SK-N-SH (cell line): ENCODE results near the gene HMMR. TPM values are rescaled to one million over a fixed set of nuclear protein-coding genes. Genes with fewer than 3 reads are reported as not detected.
"Not testable (repeated sequence)": the region's sequence is repeated elsewhere in the genome, so short reads cannot be mapped to it uniquely, and the experiment has no call there.

Experiments used
- CTCF ChIA-PET: fragments of 300-600, 350-600 bp; formaldehyde crosslinking; extraction: SDS; loops from one replicate; lab custom pipeline; 2021; lab: Yijun Ruan, JAX
- POLR2A ChIA-PET: fragments of 350-600 bp; sonication (Branson Sonifier 250); formaldehyde crosslinking; extraction: SDS; loops from one replicate; lab custom pipeline; 2020; ENCODE audit warnings: antibody characterized with exemption, inconsistent platforms; lab: Yijun Ruan, JAX
- DNase-seq: peaks from one replicate; pipeline ENCODE4 v3.0.0; 2012
- H2AFZ ChIP-seq: fragments of 200-600 bp; sonication (generic); 2 replicates; pipeline ENCODE4 v1.8.1; 2016; ENCODE audit warnings: antibody characterized with exemption, mild to moderate bottlenecking, low read depth
- H3F3A ChIP-seq: fragments of 200-600 bp; sonication (generic); replicated peaks from 2 replicates; pipeline ENCODE3; 2016; ENCODE audit warnings: antibody characterized with exemption, mild to moderate bottlenecking; ENCODE audit not compliant: insufficient read depth
- H3K27ac ChIP-seq, 2 experiments: fragments of 200-500 bp in 1 of 2; fragments of 200-600 bp in 1 of 2; sonication (Bioruptor generic) in 1 of 2; sonication (generic), shearing (Covaris generic) in 1 of 2; 2 replicates each; pipeline versions ENCODE4 v1.5.1 to v1.6.1; 2014 to 2016; ENCODE audit warnings: low read depth in 2 of 2, inconsistent platforms in 1 of 2, low read length in 1 of 2, mild to moderate bottlenecking in 1 of 2, mixed read lengths in 1 of 2
- H3K27me3 ChIP-seq: fragments of 200-600 bp; sonication (generic), shearing (Covaris generic); 2 replicates; pipeline ENCODE4 v1.6.1; 2016; ENCODE audit warnings: mixed run types; ENCODE audit not compliant: insufficient read depth
- H3K36me3 ChIP-seq, 2 experiments: fragments of 200-500 bp in 1 of 2; fragments of 200-600 bp in 1 of 2; sonication (Bioruptor generic) in 1 of 2; sonication (generic) in 1 of 2; replicated peaks in 1 of 2; 2 replicates each; pipeline versions ENCODE3 to v1.5.1; 2014 to 2016; ENCODE audit warnings: low read length in 1 of 2, mild to moderate bottlenecking in 1 of 2; ENCODE audit not compliant: insufficient read depth in 2 of 2, control insufficient read depth in 1 of 2
- H3K4me1 ChIP-seq, 2 experiments: fragments of 200-500 bp in 1 of 2; fragments of 200-600 bp in 1 of 2; sonication (Bioruptor generic) in 1 of 2; sonication (generic), shearing (Covaris generic) in 1 of 2; 2 replicates each; pipeline versions ENCODE4 v1.5.1 to v1.6.1; 2014 to 2016; ENCODE audit warnings: low read depth in 1 of 2, low read length in 1 of 2, mixed run types in 1 of 2; ENCODE audit not compliant: insufficient read depth in 2 of 2, control insufficient read depth in 1 of 2
- H3K4me2 ChIP-seq: fragments of 200-600 bp; sonication (generic), shearing (Covaris generic); 2 replicates; pipeline ENCODE4 v1.6.1; 2017; ENCODE audit warnings: mixed run types
- H3K4me3 ChIP-seq, 2 experiments: fragments of 200-500 bp in 1 of 2; fragments of 200-600 bp in 1 of 2; sonication (Bioruptor generic) in 1 of 2; sonication (generic), shearing (Covaris generic) in 1 of 2; 2 replicates each; pipeline versions ENCODE4 v1.5.1 to v1.8.1; 2014 to 2016; ENCODE audit warnings: low read depth in 2 of 2, inconsistent platforms in 1 of 2, low read length in 1 of 2, mild to moderate bottlenecking in 1 of 2, mixed read lengths in 1 of 2, moderate library complexity in 1 of 2
- H3K79me2 ChIP-seq: fragments of 200-600 bp; sonication (generic); 2 replicates; pipeline ENCODE4 v1.8.1; 2017; ENCODE audit warnings: mild to moderate bottlenecking; ENCODE audit not compliant: insufficient read depth
- H3K9ac ChIP-seq: fragments of 200-600 bp; sonication (generic); 2 replicates; pipeline ENCODE4 v1.6.1; 2017; ENCODE audit warnings: mixed run types
- H3K9me2 ChIP-seq: fragments of 200-600 bp; sonication (generic); 2 replicates; pipeline ENCODE4 v1.6.1; 2017; ENCODE audit warnings: mixed run types
- H3K9me3 ChIP-seq: fragments of 200-600 bp; sonication (generic); 2 replicates; pipeline ENCODE4 v1.6.1; 2017; ENCODE audit warnings: mixed run types, mild to moderate bottlenecking, moderate library complexity
- H4K20me1 ChIP-seq: fragments of 200-600 bp; sonication (generic); 2 replicates; pipeline ENCODE4 v1.6.1; 2017; ENCODE audit warnings: mild to moderate bottlenecking, mixed run types; ENCODE audit not compliant: insufficient read depth
- FOXJ3 ChIP-seq: sonication (generic); formaldehyde crosslinking; IDR thresholded peaks from 2 replicates; pipeline ENCODE4 v1.5.1; 2020; ENCODE audit warnings: mild to moderate bottlenecking, missing genetic modification reagents
- FOXM1 ChIP-seq: IDR thresholded peaks from 2 replicates; pipeline ENCODE4 v1.4.0; 2012; ENCODE audit warnings: low read depth, mild to moderate bottlenecking
- IRF3 ChIP-seq: fragments of 150-350 bp; IDR thresholded peaks from 2 replicates; pipeline ENCODE4 v1.6.1; 2016; ENCODE audit warnings: mild to moderate bottlenecking, low read depth, low read length
- MXI1 ChIP-seq: IDR thresholded peaks from 2 replicates; pipeline ENCODE4 v1.6.1; 2012; ENCODE audit warnings: mild to moderate bottlenecking, low read depth, low read length, improper control_type of control experiment
- NFIC ChIP-seq: IDR thresholded peaks from 2 replicates; pipeline ENCODE4 v1.4.0; 2012; ENCODE audit warnings: borderline replicate concordance
- NRF1 ChIP-seq: IDR thresholded peaks from 2 replicates; pipeline ENCODE4 v1.6.1; 2012; ENCODE audit warnings: low read depth, mild to moderate bottlenecking, low read length
- POLR2AphosphoS5 ChIP-seq: IDR thresholded peaks from 2 replicates; pipeline ENCODE4 v1.6.1; 2012; ENCODE audit warnings: low read depth, low read length
- SIN3A ChIP-seq: IDR thresholded peaks from 2 replicates; pipeline ENCODE4 v1.6.1; 2012; ENCODE audit warnings: low read depth, mild to moderate bottlenecking, low read length, moderate library complexity, borderline replicate concordance
- TAF1 ChIP-seq: IDR thresholded peaks from 2 replicates; pipeline ENCODE4 v1.6.1; 2012; ENCODE audit warnings: low read depth, mild to moderate bottlenecking, low read length, moderate library complexity, borderline replicate concordance
- WGBS: methylation state at CpG from one replicate; pipeline ENCODE4 v1.1.6; 2017; ENCODE audit warnings: low lambda C conversion rate; 5-methylcytosine and 5-hydroxymethylcytosine counted together
- polyA plus RNA-seq, 3 experiments: library from polyadenylated mRNA; depleted of rRNA; stranded (reverse); fragments of >200 nt; gene quantifications; 2 replicates each; pipeline ENCODE4 v1.2.3, GENCODE V29; 2012
- TF ChIP-seq, protein P1 (sequence below): IDR thresholded peaks from 2 replicates; pipeline ENCODE4; 2012

HMMR gene
- polyA plus RNA-seq (2012; rRNA removed) = 7.7 and 7.8 TPM in 2 replicates
- polyA plus RNA-seq (2012; cell fraction: cytosol; rRNA removed) = 10.7 and 13.1 TPM in 2 replicates
- polyA plus RNA-seq (2012; cell fraction: nucleus; rRNA removed) = 3.2 and 5.6 TPM in 2 replicates

GRCh38 chr5:163460562-163461171 lies at the start of gene HMMR:
HMMR (plus strand) TSS chr5:163460632; CDS start chr5:163460693, 61 bp downstream.
- Histone ChIP-seq H4K20me1 (no peaks in the 10 kb centered on the region), H3K27me3 (no peaks in the 10 kb centered on the region), H3K9me2 (no peaks in the 10 kb centered on the region), H3K4me1 (peaks cover 12% of the 10 kb centered on the region in 2 experiments; a peak in 3 of 4 replicates), H3F3A (peaks cover 39% of the 10 kb centered on the region), H3K79me2 (peaks cover 63% of the 10 kb centered on the region), H3K9ac (peak within 1 kb of the TSS; percentile 90), H3K36me3 (peaks cover 6 to 14% of the 10 kb centered on the region in 2 experiments), H3K9me3 (no peaks in the 10 kb centered on the region), H3K4me3 (peak within 1 kb of the TSS; percentile 83 to 90), H3K4me2 (peak within 1 kb of the TSS; percentile 96), H2AFZ (peak within 1 kb of the TSS; percentile 87), H3K27ac (peak within 1 kb of the TSS; percentile 98 to 99)
- POLR2A ChIA-PET = interaction anchor here (0.7 to 2.7 kb wide), 9 partner anchors 8 to 98 kb away, joined by 3 to 25 read pairs (median 4); partner anchors contain the start of genes CCNG1 and MAT2B
- CTCF ChIA-PET = interaction anchor here (1.3 to 1.5 kb wide), 3 partner anchors 13 to 23 kb away, joined by 4 to 7 read pairs (median 5); no protein-coding TSS in a partner anchor
- DNase-seq = peak; percentile 16
- TF ChIP-seq, protein P1, sequence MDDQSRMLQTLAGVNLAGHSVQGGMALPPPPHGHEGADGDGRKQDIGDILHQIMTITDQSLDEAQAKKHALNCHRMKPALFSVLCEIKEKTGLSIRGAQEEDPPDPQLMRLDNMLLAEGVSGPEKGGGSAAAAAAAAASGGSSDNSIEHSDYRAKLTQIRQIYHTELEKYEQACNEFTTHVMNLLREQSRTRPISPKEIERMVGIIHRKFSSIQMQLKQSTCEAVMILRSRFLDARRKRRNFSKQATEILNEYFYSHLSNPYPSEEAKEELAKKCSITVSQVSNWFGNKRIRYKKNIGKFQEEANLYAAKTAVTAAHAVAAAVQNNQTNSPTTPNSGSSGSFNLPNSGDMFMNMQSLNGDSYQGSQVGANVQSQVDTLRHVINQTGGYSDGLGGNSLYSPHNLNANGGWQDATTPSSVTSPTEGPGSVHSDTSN = peak; percentile 35; the same call in 1 of the 2 replicates
- peak; percentile 64; the same call in 1 of the 2 replicates for TF ChIP-seq FOXM1
- no peak for TF ChIP-seq FOXJ3 (CRISPR knock-in tag)
- TF ChIP-seq MXI1 = peak; percentile 55; the same call in 1 of the 2 replicates
- peak; percentile 8; the same call in 1 of the 2 replicates for TF ChIP-seq POLR2AphosphoS5
- TF ChIP-seq IRF3 = no peak
- no peak for TF ChIP-seq NFIC
- TF ChIP-seq NRF1 = no peak
- peak; percentile 62; the same call in 1 of the 2 replicates for TF ChIP-seq TAF1
- peak; percentile 87 for TF ChIP-seq SIN3A
- WGBS = 1% methylated on average over 21 of the region's 23 CpGs

DNA sequence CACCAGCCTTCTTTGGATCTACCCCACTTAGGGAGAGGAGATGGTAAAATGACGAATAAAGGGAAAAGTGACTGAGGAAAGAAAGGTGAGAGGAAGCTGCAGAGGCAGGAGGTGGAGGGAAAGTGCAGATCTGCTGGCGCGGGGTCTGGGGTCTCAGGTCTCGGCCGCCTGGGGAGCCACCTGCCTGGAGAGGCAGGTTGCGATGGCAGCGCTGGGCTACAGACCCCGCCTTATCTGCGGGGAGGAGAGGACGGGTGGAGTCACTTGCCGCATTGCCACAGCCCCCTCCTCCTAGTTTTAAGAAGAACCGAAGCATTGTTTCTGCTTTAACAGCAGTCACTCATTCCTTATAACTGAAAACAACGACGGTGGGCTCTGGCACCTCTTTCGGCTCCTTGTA lies 44.8 kb upstream of the HMMR start:
- H3K27me3 ChIP-seq, H3K4me2 ChIP-seq, CTCF ChIA-PET, H3F3A ChIP-seq, H3K79me2 ChIP-seq, H3K9me3 ChIP-seq, H3K36me3 ChIP-seq, H4K20me1 ChIP-seq, H2AFZ ChIP-seq, H3K27ac ChIP-seq, H3K4me1 ChIP-seq, DNase-seq, POLR2A ChIA-PET, H3K4me3 ChIP-seq, H3K9ac ChIP-seq, H3K9me2 ChIP-seq: not testable (repeated sequence)
- WGBS = 59% methylated on average over 15 of the region's 15 CpGs
